Esophagus muscularis mucosa (tissue), 3 donors: Measurements from ENCODE around the gene PIMREG.

Experiments
- POLR2A ChIP-seq: fragments of 450-650 bp; IDR thresholded peaks from one replicate; pipeline ENCODE4 v1.6.1; 2017; ENCODE audit warnings: antibody characterized with exemption, moderate library complexity, mild to moderate bottlenecking, low read depth
- POLR2AphosphoS5 ChIP-seq, 2 donors: sonication (generic); formaldehyde crosslinking; IDR thresholded peaks; one replicate each; pipeline ENCODE4 v1.6.1; 2017; ENCODE audit warnings: antibody characterized with exemption in 2 of 2
- TF ChIP-seq, protein P1 (sequence below), 3 experiments: fragments of 200-600 bp in 2 of 3; fragments of 450-650 bp in 1 of 3; sonication (generic) in 2 of 3; IDR thresholded peaks; one replicate each; pipeline ENCODE4 v1.5.1; 2017 to 2019; ENCODE audit warnings: antibody characterized with exemption in 3 of 3, mild to moderate bottlenecking in 2 of 3, moderate library complexity in 1 of 3

DNA sequence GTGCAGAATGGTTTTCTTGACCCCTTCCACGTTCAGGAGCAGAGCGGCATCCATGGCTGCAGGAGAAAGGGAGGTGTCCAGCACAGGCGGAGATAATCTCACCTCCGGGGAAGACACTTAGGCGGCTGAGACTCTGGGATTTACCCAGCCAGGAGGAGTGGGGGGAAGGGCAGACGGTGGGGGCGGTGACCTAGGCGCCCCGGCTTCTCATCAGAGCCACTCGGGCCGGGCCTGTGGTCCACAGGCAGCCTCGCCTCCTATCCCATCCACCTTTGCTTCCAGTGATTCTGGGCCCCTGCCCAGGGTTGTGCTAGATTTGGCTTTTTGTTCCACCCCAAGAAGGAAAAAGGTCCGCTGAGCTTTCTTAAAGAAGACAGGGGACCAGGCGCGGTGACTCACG, 9.2 kb upstream of the PIMREG start, which contains the start of gene AIPL1:
- no peak for TF ChIP-seq POLR2AphosphoS5 (IDR thresholded peaks at IDR 0.05)
- TF ChIP-seq POLR2A: no peak
- TF ChIP-seq, protein P1, sequence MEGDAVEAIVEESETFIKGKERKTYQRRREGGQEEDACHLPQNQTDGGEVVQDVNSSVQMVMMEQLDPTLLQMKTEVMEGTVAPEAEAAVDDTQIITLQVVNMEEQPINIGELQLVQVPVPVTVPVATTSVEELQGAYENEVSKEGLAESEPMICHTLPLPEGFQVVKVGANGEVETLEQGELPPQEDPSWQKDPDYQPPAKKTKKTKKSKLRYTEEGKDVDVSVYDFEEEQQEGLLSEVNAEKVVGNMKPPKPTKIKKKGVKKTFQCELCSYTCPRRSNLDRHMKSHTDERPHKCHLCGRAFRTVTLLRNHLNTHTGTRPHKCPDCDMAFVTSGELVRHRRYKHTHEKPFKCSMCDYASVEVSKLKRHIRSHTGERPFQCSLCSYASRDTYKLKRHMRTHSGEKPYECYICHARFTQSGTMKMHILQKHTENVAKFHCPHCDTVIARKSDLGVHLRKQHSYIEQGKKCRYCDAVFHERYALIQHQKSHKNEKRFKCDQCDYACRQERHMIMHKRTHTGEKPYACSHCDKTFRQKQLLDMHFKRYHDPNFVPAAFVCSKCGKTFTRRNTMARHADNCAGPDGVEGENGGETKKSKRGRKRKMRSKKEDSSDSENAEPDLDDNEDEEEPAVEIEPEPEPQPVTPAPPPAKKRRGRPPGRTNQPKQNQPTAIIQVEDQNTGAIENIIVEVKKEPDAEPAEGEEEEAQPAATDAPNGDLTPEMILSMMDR (IDR thresholded peaks at IDR 0.05): no peak
